Measurements from ENCODE around the gene CFAP210.

The CFAP210 gene

GRCh38 chr2:169673106-169673505 lies 21.1 kb downstream of the CFAP210 start:
- DNase-seq (ENCODE audit: low spot score): no peak

GRCh38 chr2:169672406-169672805 lies 21.8 kb downstream of the CFAP210 start:
- DNase-seq (ENCODE audit: low spot score): no peak

DNA sequence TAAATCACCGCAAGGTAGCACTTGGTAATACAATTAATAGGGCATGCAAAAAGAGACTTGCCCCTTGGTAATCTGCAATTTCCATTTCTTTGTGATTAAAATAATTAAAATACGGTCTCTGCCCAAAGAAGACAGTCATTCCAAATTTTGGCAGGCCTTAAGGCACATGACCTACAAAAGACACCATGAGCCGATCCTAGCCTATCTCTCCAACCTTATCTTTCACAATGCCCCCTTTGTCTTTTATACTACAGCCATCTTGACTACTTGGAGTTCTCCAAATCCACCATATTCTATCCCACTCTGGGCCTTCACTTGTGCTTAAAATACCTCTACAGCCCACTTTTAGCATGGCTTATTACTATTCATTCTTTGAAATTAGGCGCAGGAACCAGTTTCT lies 23.3 kb downstream of the CFAP210 start:
- DNase-seq (ENCODE audit: low spot score): no peak

GRCh38 chr2:169670215-169670651 lies 24.0 kb downstream of the CFAP210 start:
- DNase-seq (ENCODE audit: low spot score): no peak

GRCh38 chr2:169667583-169667982 lies 26.6 kb downstream of the CFAP210 start:
- no peak for DNase-seq (ENCODE audit: low spot score)

GRCh38 chr2:169664978-169665930 lies 29.0 kb downstream of the CFAP210 start:
- DNase-seq (ENCODE audit: low spot score): no peak

DNA sequence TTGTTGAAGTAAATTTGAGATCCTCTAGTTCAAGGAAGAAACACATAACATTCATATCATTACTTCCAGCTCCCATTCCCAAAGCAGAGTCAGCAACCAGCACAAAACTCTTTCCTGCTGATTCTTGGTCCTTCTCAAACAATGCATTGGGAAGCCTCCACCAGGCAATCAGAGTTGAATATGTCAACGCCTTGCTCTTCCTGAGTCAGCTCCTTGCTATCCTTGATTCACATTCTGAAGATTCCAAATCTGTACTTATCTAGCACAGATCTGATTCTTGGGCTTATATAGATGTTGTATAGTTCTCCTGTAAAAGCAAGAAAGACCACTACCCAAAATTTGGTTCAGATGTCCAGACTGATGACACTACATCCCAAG lies 29.6 kb downstream of the CFAP210 start:
- no peak for DNase-seq (ENCODE audit: low spot score)

- DNase-seq (ENCODE audit: low spot score): no peak
Measured at GRCh38 chr2:169663247-169663646, 31.0 kb downstream of the CFAP210 start.

- DNase-seq (ENCODE audit: low spot score): no peak
Measured at GRCh38 chr2:169662744-169663143, 31.5 kb downstream of the CFAP210 start.

DNA sequence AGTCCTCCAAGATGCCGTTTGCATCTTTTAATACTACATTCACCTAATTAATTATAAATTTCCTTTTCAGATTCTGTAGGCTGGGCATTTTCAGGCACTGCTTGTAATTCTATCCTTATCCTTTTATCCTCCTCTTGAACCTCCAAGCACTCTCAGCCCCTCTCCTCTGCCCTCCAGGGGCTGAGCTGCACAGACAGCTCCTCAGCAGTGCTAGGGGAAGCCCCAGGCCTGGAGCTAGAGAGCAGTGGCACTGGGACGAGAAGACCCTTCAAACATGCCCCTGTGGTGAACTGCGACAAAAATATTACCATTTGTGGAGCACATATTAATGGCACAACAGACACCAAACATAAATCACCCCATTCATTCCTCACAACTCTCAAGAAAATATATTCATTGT lies 32.9 kb downstream of the CFAP210 start:
- no peak for DNase-seq (ENCODE audit: low spot score)

- no peak for DNase-seq (ENCODE audit: low spot score)
Measured at GRCh38 chr2:169659320-169659719, 34.9 kb downstream of the CFAP210 start.

GRCh38 chr2:169658877-169659276 lies 35.3 kb downstream of the CFAP210 start:
- DNase-seq (ENCODE audit: low spot score): no peak

DNA sequence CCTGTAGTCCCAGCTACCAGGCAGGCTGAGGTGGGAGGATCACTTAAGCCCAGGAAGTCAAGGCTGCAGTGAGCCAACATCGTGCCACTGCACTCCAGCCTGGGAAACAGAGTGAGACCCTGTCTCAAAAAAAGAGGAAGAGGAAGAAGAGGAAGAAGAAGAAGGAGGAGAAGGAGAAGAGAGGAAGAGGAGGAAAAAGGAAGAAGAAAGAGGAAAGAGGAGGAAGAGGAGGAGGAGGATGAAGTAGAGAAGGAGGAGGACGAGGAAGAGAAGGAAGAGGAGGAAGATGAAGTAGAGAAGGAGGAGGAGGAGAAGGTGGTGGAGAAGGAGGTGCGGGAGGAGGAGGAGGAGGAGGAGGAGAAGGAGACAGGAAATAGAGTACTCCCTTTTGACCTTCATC lies 38.0 kb downstream of the CFAP210 start:
- no peak for DNase-seq (ENCODE audit: low spot score)

GRCh38 chr2:169653636-169654035 lies 40.6 kb downstream of the CFAP210 start:
- DNase-seq (ENCODE audit: low spot score): no peak

- DNase-seq (ENCODE audit: low spot score): no peak
Measured at GRCh38 chr2:169649278-169649677, 44.9 kb downstream of the CFAP210 start.

DNA sequence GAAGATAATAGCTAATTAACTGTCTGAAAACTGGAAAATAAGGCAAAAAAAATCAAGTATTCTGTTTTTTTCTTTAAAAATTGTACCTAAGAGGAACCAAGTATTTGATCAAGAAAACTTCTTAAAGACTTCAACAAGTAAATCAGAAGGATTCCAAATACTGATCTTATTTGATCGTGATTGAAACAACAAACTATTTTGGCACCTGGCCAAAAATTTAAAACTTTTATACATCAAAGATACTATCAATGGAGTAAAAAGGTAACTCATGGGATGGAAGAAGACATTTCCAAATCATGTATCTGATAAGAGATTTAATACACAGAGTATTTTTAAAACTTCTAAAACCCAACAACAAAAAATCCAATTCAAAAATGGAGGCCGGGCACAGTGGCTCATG lies 46.7 kb downstream of the CFAP210 start:
- no peak for DNase-seq (ENCODE audit: low spot score)

- DNase-seq (ENCODE audit: low spot score): no peak
Measured at GRCh38 chr2:169644173-169644572, 50.0 kb downstream of the CFAP210 start.

DNA sequence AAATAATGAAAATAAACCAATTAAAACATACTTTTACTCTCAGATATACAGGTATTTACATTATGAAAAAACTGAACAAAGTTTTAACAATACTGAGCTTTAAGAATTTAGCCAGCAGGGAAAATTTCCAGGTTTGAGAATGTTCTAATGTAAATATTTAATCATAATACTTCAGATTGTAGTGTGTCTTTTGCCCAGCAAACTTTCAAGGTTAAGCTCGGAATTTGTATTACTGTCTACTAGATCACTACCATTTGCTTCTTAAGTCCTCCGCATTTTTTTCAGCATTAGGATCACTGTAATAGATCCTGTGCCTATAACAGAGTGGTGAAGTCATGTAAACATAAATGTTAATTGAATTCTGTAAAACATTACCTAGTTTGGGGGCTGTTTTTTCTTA lies 52.7 kb downstream of the CFAP210 start:
- DNase-seq (ENCODE audit: low spot score): no peak

GRCh38 chr2:169640104-169640503 lies 54.1 kb downstream of the CFAP210 start:
- no peak for DNase-seq (ENCODE audit: low spot score)

DNA sequence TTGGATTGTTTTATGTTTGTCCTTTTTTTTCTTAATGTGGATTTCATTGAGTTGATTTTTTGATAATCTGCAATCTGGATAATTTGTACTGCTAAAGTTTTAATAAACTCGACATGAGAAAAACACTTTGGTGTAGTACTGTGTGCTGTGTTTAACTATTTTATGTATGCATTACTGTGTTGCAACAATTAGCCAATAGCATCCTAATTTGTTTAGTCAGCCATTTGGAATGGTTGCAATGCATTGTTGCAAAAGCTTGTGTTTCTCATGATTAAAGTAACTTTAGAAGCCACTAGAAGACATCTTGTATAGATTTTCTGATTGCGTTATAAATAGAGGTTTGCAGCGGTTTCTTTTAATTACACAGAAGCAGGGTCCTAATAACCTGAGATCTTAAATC lies 56.6 kb downstream of the CFAP210 start:
- DNase-seq (ENCODE audit: low spot score): no peak

GRCh38 chr2:169636440-169637097 lies 57.6 kb downstream of the CFAP210 start:
- DNase-seq (ENCODE audit: low spot score): no peak

- no peak for DNase-seq (ENCODE audit: low spot score)
Measured at GRCh38 chr2:169625781-169626180, 68.4 kb downstream of the CFAP210 start.

- DNase-seq (ENCODE audit: low spot score): no peak
Measured at GRCh38 chr2:169623235-169623634, 71.0 kb downstream of the CFAP210 start.

All from RKO (cell line).